GM23338 (cell line): Measurements from ENCODE around the gene TRIM52.

Experiments used
- CREB1 ChIP-seq: fragments of 250-450 bp; sonication (Bioruptor Pico); IDR thresholded peaks from 2 replicates; pipeline ENCODE4 v1.5.0; 2020; ENCODE audit warnings: low read depth, mild to moderate bottlenecking, moderate library complexity
- ETS1 ChIP-seq: IDR thresholded peaks from 2 replicates; pipeline ENCODE4 v1.6.1; 2016; ENCODE audit warnings: antibody characterized with exemption
- EZH2 ChIP-seq: fragments of 200-600 bp; sonication (generic); IDR thresholded peaks from one replicate; pipeline ENCODE4 v1.8.0; 2017; ENCODE audit warnings: antibody characterized with exemption, mild to moderate bottlenecking, low read depth; ENCODE audit not compliant: unreplicated experiment
- EZH2phosphoT487 ChIP-seq: fragments of 200-600 bp; sonication (generic); IDR thresholded peaks from one replicate; pipeline ENCODE4 v1.8.1; 2018; ENCODE audit warnings: antibody characterized with exemption; ENCODE audit not compliant: unreplicated experiment
- JUNB ChIP-seq: IDR thresholded peaks from one replicate; pipeline ENCODE4 v1.6.1; 2016; ENCODE audit warnings: antibody characterized with exemption; ENCODE audit not compliant: unreplicated experiment
- NANOG ChIP-seq: IDR thresholded peaks from 2 replicates; pipeline ENCODE4 v1.6.1; 2016; ENCODE audit warnings: antibody characterized with exemption, borderline replicate concordance
- POLR2AphosphoS5 ChIP-seq: IDR thresholded peaks from 2 replicates; pipeline ENCODE4 v1.6.1; 2016; ENCODE audit warnings: antibody characterized with exemption, low read depth
- STAT1 ChIP-seq: IDR thresholded peaks from one replicate; pipeline ENCODE4 v1.6.1; 2016; ENCODE audit warnings: antibody characterized with exemption; ENCODE audit not compliant: unreplicated experiment
- ZNF114 ChIP-seq: fragments of 250-450 bp; sonication (Bioruptor Pico); IDR thresholded peaks from 2 replicates; pipeline ENCODE4 v1.5.0; 2020; ENCODE audit warnings: mild to moderate bottlenecking, moderate library complexity
- ZNF331 ChIP-seq: fragments of 250-450 bp; sonication (Bioruptor Pico); IDR thresholded peaks from 2 replicates; pipeline ENCODE4 v1.5.0; 2020; ENCODE audit warnings: low read depth, mild to moderate bottlenecking, moderate library complexity
- TF ChIP-seq, protein P1 (sequence below), 2 experiments: fragments of 200-600 bp in 1 of 2; sonication (generic) in 1 of 2; conservative IDR thresholded peaks; 2 replicates each; pipeline versions ENCODE4 v1.5.1 to v1.6.1; 2016 to 2017; ENCODE audit warnings: antibody characterized with exemption in 2 of 2, low read depth in 2 of 2, mild to moderate bottlenecking in 2 of 2, moderate library complexity in 1 of 2
- TF ChIP-seq, protein P2 (sequence below): IDR thresholded peaks from one replicate; pipeline ENCODE4 v1.6.1; 2018; ENCODE audit warnings: antibody characterized with exemption; ENCODE audit not compliant: unreplicated experiment
- TF ChIP-seq, protein P3 (sequence below): fragments of 250-450 bp; sonication (Bioruptor Pico); IDR thresholded peaks from 2 replicates; pipeline ENCODE4 v1.5.0; 2020; ENCODE audit warnings: mild to moderate bottlenecking, moderate library complexity

- TF ChIP-seq, protein P1, sequence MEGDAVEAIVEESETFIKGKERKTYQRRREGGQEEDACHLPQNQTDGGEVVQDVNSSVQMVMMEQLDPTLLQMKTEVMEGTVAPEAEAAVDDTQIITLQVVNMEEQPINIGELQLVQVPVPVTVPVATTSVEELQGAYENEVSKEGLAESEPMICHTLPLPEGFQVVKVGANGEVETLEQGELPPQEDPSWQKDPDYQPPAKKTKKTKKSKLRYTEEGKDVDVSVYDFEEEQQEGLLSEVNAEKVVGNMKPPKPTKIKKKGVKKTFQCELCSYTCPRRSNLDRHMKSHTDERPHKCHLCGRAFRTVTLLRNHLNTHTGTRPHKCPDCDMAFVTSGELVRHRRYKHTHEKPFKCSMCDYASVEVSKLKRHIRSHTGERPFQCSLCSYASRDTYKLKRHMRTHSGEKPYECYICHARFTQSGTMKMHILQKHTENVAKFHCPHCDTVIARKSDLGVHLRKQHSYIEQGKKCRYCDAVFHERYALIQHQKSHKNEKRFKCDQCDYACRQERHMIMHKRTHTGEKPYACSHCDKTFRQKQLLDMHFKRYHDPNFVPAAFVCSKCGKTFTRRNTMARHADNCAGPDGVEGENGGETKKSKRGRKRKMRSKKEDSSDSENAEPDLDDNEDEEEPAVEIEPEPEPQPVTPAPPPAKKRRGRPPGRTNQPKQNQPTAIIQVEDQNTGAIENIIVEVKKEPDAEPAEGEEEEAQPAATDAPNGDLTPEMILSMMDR (conservative IDR thresholded peaks at IDR 0.05; ENCODE audit: low read depth in 2 of 2), result no peak
- TF ChIP-seq EZH2, result no peak
- no peak for TF ChIP-seq JUNB
- TF ChIP-seq POLR2AphosphoS5, result no peak
- no peak for TF ChIP-seq CREB1 (CRISPR knock-in tag)
- TF ChIP-seq ZNF114 (CRISPR knock-in tag), result no peak
- TF ChIP-seq, protein P2, sequence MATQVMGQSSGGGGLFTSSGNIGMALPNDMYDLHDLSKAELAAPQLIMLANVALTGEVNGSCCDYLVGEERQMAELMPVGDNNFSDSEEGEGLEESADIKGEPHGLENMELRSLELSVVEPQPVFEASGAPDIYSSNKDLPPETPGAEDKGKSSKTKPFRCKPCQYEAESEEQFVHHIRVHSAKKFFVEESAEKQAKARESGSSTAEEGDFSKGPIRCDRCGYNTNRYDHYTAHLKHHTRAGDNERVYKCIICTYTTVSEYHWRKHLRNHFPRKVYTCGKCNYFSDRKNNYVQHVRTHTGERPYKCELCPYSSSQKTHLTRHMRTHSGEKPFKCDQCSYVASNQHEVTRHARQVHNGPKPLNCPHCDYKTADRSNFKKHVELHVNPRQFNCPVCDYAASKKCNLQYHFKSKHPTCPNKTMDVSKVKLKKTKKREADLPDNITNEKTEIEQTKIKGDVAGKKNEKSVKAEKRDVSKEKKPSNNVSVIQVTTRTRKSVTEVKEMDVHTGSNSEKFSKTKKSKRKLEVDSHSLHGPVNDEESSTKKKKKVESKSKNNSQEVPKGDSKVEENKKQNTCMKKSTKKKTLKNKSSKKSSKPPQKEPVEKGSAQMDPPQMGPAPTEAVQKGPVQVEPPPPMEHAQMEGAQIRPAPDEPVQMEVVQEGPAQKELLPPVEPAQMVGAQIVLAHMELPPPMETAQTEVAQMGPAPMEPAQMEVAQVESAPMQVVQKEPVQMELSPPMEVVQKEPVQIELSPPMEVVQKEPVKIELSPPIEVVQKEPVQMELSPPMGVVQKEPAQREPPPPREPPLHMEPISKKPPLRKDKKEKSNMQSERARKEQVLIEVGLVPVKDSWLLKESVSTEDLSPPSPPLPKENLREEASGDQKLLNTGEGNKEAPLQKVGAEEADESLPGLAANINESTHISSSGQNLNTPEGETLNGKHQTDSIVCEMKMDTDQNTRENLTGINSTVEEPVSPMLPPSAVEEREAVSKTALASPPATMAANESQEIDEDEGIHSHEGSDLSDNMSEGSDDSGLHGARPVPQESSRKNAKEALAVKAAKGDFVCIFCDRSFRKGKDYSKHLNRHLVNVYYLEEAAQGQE, result no peak
- TF ChIP-seq ETS1, result no peak
- TF ChIP-seq NANOG, result no peak
- no peak for TF ChIP-seq EZH2phosphoT487
- TF ChIP-seq, protein P3, sequence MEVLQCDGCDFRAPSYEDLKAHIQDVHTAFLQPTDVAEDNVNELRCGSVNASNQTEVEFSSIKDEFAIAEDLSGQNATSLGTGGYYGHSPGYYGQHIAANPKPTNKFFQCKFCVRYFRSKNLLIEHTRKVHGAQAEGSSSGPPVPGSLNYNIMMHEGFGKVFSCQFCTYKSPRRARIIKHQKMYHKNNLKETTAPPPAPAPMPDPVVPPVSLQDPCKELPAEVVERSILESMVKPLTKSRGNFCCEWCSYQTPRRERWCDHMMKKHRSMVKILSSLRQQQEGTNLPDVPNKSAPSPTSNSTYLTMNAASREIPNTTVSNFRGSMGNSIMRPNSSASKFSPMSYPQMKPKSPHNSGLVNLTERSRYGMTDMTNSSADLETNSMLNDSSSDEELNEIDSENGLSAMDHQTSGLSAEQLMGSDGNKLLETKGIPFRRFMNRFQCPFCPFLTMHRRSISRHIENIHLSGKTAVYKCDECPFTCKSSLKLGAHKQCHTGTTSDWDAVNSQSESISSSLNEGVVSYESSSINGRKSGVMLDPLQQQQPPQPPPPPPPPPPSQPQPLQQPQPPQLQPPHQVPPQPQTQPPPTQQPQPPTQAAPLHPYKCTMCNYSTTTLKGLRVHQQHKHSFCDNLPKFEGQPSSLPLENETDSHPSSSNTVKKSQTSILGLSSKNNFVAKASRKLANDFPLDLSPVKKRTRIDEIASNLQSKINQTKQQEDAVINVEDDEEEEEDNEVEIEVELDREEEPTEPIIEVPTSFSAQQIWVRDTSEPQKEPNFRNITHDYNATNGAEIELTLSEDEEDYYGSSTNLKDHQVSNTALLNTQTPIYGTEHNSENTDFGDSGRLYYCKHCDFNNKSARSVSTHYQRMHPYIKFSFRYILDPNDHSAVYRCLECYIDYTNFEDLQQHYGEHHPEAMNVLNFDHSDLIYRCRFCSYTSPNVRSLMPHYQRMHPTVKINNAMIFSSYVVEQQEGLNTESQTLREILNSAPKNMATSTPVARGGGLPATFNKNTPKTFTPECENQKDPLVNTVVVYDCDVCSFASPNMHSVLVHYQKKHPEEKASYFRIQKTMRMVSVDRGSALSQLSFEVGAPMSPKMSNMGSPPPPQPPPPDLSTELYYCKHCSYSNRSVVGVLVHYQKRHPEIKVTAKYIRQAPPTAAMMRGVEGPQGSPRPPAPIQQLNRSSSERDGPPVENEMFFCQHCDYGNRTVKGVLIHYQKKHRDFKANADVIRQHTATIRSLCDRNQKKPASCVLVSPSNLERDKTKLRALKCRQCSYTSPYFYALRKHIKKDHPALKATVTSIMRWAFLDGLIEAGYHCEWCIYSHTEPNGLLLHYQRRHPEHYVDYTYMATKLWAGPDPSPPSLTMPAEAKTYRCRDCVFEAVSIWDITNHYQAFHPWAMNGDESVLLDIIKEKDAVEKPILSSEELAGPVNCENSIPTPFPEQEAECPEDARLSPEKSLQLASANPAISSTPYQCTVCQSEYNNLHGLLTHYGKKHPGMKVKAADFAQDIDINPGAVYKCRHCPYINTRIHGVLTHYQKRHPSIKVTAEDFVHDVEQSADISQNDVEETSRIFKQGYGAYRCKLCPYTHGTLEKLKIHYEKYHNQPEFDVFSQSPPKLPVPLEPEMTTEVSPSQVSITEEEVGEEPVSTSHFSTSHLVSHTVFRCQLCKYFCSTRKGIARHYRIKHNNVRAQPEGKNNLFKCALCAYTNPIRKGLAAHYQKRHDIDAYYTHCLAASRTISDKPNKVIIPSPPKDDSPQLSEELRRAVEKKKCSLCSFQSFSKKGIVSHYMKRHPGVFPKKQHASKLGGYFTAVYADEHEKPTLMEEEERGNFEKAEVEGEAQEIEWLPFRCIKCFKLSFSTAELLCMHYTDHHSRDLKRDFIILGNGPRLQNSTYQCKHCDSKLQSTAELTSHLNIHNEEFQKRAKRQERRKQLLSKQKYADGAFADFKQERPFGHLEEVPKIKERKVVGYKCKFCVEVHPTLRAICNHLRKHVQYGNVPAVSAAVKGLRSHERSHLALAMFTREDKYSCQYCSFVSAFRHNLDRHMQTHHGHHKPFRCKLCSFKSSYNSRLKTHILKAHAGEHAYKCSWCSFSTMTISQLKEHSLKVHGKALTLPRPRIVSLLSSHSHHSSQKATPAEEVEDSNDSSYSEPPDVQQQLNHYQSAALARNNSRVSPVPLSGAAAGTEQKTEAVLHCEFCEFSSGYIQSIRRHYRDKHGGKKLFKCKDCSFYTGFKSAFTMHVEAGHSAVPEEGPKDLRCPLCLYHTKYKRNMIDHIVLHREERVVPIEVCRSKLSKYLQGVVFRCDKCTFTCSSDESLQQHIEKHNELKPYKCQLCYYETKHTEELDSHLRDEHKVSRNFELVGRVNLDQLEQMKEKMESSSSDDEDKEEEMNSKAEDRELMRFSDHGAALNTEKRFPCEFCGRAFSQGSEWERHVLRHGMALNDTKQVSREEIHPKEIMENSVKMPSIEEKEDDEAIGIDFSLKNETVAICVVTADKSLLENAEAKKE, result no peak
- no peak for TF ChIP-seq STAT1
- TF ChIP-seq ZNF331 (CRISPR knock-in tag), result no peak
These were observed 38.3 kb downstream of the TRIM52 start for GRCh38 chr5:181222630-181223057.
